ENCODE data around the gene UPK3B.
"Not testable (repeated sequence)": the region's sequence is repeated elsewhere in the genome, so short reads cannot be mapped to it uniquely, and the experiment has no call there.

UPK3B gene

DNA sequence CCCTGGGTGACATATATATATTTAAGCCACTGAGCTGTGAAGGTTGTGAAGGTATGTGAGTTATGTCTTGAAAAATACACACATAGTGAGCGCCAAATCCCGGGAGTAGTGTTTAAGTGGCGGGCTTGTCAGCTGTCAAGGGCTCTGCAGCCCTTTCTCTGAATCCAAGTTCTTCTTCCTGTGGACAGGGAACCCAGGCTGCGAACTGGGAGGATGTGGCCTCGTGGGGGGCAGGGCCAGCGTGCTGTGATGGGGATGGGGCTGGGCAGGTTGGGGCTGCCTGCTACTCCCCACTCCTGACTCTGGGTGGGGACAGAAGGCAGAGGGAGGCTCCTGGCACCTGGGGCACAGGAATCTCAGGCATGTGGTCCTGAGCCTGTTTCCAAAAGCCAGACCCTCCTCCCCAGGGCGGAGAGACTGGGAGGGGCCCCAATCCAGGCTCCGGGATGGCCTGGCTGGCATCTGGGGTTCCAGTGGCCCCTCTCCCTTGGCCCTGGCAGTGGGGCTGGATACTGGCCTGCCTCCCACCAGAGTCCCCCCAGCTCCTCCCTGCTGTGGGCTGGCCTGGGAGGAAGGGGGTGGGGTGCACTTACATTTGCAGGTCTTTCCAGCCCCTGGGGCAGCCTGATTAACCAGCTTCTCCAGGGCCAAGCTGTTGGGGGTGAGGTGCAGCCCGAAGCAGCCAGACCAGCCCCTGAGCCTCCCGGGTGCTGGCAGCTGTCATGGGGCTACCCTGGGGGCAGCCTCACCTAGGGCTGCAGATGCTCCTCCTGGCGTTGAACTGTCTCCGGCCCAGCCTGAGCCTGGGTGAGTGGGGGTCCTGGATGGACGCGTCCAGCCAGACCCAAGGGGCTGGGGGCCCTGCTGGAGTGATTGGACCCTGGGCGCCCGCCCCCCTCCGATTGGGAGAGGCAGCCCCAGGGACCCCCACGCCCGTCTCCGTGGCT, at the start of gene UPK3B:
Gene UPK3B (plus strand): TSS at position 622 of the 947 bp plus-strand sequence. CDS start 101 bp downstream, at position 723.
- peak; percentile 52 for DNase-seq

DNA sequence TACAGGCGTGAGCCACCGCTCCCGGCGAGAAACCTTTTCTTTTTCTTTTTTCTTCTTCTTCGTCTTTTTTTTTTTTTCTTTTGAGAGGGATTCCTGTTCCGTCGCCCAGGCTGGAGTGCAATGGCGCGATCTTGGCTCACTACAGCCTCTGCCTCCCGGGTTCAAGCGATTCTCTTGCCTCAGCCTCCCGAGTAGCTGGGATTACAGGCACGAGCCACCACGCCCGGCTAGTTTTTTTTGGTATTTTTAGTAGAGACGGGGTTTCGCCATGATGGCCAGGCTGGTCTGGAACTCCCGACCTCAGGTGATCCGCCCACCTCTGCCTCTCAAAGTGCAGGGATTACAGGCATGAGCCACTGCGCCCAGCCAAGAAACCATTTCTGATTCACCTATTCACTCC, 49.6 kb upstream of the UPK3B start:
- DNase-seq, result not testable (repeated sequence)

- not testable (repeated sequence) for DNase-seq
Observed at GRCh38 chr7:76461464-76462101, 48.8 kb upstream of the UPK3B start, which contains the start of gene DTX2. DTX2 (plus strand) TSS chr7:76461709; CDS start chr7:76480510, 18,801 bp downstream.

GRCh38 chr7:76462271-76462882, 48.0 kb upstream of the UPK3B start:
- not testable (repeated sequence) for DNase-seq

- DNase-seq, result not testable (repeated sequence)
Observed at GRCh38 chr7:76464959-76465358, 45.4 kb upstream of the UPK3B start.

DNA sequence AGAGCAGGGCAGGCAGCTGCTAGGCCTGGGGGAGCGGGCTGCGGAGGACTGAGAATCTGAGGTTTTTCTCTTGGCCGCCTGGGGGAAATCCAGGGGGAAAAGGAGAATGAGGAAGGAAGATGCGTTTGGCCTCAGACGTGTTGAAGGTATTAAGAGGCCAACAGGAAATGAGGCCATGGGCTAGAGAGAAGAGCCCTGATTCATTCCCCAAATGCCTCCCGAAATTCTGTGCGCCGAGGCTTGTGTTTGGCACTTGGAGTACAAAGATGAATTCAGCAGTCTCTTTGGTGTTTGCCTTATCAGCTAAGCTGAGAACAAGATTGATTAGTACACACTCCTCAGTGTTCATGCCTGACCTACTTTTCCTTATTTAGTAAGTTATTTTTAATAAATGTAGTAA, 44.4 kb upstream of the UPK3B start:
- not testable (repeated sequence) for DNase-seq

- DNase-seq, result not testable (repeated sequence)
Observed at GRCh38 chr7:76467743-76468404, 42.5 kb upstream of the UPK3B start.

GRCh38 chr7:76471556-76472221, 38.7 kb upstream of the UPK3B start:
- not testable (repeated sequence) for DNase-seq

GRCh38 chr7:76473097-76473496, 37.3 kb upstream of the UPK3B start:
- not testable (repeated sequence) for DNase-seq

- not testable (repeated sequence) for DNase-seq
Observed at GRCh38 chr7:76476280-76476679, 34.1 kb upstream of the UPK3B start.

- DNase-seq, result not testable (repeated sequence)
Observed at GRCh38 chr7:76476742-76477474, 33.4 kb upstream of the UPK3B start.

- not testable (repeated sequence) for DNase-seq
Observed at GRCh38 chr7:76479628-76480027, 30.7 kb upstream of the UPK3B start.

DNA sequence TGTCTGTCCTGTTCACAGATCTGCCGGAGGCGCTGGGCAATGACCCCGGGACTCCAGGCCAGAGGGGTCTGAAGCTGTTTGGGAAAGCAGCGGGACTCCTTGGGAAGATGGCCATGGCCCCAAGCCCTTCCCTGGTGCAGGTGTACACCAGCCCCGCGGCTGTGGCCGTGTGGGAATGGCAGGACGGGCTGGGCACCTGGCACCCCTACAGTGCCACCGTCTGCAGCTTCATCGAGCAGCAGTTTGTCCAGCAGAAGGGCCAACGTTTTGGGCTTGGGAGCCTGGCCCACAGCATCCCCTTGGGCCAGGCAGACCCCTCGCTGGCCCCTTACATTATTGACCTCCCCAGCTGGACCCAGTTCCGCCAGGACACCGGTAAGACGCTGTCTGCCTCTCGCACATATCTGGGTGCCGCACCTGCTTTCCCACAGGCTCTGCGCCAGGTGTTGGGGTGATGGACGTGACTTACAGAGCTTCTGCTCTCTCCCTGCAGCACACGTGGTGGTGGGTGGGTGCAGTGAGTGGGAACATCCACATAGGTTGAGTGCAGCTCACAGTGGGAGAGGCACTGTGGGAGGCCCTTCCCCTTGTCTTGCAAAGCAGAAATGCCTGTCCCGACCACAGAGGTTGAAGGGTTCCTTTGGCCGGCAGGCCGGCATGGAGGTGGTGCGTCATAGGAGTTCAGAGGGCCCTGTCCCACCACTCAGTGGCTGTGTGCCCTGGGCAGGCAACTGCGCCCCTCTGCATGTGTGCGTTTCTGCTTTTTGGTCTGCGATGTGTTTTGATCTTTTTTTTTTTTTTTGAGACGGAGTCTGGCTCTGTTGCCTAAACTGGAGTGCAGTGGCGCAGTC, 29.7 kb upstream of the UPK3B start:
- not testable (repeated sequence) for DNase-seq

DNA sequence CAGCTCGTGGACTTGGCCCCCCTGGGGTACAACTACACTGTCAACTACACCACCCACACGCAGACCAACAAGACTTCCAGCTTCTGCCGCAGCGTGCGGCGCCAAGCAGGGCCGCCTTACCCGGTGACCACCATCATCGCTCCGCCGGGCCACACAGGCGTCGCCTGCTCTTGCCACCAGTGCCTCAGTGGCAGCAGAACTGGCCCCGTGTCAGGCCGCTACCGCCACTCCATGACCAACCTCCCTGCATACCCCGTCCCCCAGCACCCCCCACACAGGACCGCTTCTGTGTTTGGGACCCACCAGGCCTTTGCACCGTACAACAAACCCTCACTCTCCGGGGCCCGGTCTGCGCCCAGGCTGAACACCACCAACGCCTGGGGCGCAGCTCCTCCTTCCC, 27.7 kb upstream of the UPK3B start:
- not testable (repeated sequence) for DNase-seq

DNA sequence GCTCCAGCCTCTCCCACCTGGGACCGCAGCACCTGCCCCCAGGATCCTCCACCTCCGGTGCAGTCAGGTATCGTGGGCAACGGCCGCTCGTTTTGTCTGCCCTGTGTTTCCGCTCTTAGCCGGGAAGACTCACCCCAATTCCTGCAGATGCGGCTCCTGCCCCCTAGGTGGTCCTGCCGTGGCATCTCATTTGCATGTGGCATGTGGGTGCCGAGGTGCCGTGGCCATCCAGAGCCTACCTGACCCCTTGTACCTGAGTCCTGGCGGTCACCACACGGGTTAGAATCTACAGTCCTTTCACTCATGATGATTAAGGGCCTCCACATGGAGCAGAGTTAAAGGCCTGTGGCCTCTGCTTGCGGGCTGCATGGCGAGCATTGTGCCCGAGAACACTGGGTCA, 27.3 kb upstream of the UPK3B start:
- not testable (repeated sequence) for DNase-seq

DNA sequence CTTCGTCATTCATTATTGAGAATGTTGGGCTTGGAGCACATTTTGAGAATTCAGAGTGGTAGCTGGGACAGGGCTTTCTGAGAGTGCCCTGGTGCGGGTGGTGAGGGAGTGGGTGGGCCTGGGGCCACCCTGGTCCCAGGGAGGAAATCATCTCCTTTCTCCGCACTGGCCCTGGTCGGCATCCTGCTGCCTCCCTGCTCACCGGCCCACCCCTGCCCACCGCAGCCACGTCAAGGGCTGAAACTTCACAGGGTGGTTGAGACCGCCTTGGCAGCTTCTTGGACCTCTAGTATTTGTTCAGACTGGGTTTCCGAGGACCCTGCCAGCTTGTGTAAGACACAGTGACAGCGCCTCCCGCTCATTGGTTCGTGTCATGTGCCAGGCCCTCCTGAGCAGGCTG, 25.9 kb upstream of the UPK3B start:
- DNase-seq, result not testable (repeated sequence)

DNA sequence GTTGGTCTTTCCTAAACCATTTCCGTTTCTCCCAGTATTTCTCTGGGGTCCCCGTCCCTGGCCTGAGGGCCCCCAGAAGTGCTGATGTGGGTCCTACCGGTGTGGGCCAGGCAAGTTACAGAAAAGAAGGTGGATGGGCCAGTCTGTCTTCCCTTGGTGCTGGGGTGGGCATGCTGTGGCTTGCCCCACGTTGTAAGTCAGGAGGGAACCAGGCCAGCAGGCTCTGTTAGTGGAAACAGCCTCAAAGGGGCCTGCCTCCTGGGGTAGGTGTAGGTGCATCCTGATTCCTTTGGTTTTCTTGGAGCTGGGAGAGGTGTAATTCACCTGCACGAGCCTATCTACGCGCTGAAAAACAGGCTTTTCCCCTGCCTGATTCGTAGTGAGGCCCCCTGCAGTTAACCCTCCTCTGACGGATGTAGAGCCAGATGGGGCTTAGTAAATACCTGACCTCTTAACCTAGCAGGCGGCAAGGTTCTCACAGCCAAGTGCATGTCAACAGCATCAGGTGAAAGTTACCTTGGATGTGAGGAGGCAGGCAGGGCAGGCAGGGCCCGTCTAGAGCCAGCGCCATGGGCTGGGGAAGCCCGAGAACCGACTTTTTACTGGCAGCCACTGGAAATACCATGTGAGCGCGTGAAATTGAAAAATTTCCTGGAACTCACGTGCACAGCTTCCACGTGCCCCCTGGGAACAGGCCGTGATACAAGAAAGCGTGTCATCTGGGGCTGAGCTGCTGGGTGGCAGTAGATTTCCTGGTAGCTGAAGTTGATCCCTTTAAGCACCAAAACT, 24.3 kb upstream of the UPK3B start:
- not testable (repeated sequence) for DNase-seq

- not testable (repeated sequence) for DNase-seq
Observed at GRCh38 chr7:76486618-76487017, 23.7 kb upstream of the UPK3B start.

DNA sequence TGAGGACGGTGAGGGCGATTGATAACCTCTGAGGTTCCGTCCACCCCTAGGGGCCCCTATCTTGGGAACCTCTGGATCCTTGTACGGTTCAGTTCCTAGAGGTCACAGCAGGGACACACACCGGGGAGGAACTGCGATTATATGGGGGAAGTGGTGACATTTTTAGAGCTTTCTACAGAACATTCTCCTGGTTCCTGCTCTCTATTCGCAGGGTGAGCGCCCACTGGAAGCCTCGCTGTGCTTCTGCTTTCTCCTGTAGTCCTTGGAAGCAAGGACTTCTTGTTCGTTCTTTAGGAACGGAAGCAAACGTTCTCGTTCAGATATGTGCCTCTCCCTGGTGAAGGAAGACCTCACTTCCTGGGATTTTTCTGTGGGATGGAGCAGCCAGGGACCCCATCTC, 22.4 kb upstream of the UPK3B start:
- DNase-seq, result not testable (repeated sequence)

Measured in kidney glomerular epithelial cell (primary cell).